Measurements from ENCODE around the gene NUDT1.

NUDT1 gene

DNA sequence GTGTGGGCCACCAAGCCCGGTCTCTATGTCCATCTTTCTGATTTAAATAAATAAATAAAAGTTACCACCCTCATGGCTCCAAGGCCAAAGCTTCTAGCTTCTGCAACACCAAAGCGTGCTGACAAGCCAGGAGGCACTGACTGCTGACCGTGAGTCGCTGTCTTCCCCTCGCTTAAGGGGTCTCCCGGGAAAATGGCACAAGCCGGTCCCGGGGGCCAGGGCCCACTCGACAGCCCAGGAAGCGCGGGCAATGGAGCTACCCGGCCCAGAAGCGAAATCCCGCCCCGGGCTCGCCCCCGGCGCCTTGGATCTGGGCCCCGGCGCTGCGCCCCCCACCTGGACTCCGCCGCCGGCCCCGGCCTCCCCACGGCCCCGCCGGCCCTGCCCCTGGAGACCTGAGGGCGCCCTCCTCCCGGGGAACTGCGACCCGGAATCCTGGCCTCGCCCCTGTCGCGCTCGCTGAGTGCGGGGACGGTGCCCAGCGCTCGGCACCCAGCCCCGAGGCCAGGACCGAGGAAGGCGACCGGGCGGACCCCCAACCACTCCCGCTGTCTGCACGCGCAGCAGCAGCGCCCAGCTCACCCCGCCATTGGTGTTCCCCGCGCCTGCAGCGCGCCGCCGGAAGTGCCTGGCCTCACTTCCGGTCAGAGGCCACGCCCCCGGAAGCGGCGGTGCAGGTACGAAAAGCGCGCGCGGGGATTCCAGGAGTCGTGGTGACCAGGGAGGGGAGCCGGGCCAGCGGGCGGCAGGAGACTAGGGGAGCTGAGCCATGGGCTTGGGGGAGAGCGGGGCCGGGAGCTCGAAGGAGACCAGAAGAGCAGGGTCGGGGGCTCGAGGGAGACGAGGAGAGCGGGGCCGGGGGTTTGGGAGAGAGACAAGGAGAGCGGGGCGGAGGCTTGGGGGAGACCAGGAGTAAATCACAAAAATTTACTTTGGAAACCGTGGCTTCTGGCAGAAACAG, at the start of gene NUDT1, which contains the start of gene MRM2:
TSS of gene NUDT1 (plus strand) at position 647 of the 961 bp plus-strand sequence. CDS start 2,349 bp downstream, outside the sequence.
TSS of gene MRM2 (minus strand) at position 626 of the 961 bp plus-strand sequence. CDS start at position 590, 36 bp downstream.
- Histone ChIP-seq H3K27me3 (ENCODE audit: insufficient read depth, low read depth) (no peaks in the 10 kb centered on the region), H3K36me3 (ENCODE audit: insufficient read depth) (peaks cover 3% of the 10 kb centered on the region; the same call in 1 of the 2 replicates), H3K4me1 (ENCODE audit: low read depth, poor library complexity, severe bottlenecking) (peaks cover 21% of the 10 kb centered on the region)

DNA sequence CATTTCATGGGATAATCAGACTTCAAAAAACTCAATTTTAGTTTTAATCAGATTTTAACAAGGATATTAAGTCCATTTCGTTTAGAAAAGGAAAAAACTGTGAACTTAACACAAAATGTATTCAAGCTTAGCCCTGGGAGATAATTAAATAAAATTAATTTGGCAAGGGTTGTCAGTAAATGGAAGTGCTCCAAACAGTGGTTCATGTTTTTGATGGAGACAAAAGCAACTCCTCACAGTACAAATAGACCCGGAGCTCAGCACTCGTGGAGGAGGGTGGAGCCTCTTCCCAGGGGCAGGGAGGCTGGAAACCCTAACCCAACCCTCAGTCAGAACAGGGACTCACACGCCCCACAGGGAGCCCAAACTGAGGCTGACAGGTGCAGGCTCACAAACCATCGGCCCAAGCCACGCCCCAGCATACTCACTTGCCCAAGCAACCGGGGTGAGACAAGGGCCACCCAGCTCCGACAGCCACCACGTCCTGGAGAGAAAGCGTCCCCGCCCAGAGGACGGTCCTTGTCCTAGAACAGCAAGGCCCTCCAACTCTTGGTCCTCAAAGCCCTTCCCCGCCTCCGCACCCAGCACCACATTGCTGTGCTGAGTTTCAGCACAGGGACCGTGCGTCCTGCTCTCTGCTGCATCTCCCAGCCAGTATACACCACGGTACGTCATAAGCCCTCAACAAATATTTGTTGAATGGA, 49.0 kb upstream of the NUDT1 start:
- H4K20me1 ChIP-seq (ENCODE audit: insufficient read depth), result no peaks in the 10 kb centered on the region
- no peak overlapping the region for H2AFZ ChIP-seq (ENCODE audit: low read depth)
- no peaks in the 10 kb centered on the region for H3K36me3 ChIP-seq (ENCODE audit: insufficient read depth)
- no peak overlapping the region for H3K27ac ChIP-seq
- H3K9ac ChIP-seq, result no peak overlapping the region
- TF ChIP-seq, protein P1, sequence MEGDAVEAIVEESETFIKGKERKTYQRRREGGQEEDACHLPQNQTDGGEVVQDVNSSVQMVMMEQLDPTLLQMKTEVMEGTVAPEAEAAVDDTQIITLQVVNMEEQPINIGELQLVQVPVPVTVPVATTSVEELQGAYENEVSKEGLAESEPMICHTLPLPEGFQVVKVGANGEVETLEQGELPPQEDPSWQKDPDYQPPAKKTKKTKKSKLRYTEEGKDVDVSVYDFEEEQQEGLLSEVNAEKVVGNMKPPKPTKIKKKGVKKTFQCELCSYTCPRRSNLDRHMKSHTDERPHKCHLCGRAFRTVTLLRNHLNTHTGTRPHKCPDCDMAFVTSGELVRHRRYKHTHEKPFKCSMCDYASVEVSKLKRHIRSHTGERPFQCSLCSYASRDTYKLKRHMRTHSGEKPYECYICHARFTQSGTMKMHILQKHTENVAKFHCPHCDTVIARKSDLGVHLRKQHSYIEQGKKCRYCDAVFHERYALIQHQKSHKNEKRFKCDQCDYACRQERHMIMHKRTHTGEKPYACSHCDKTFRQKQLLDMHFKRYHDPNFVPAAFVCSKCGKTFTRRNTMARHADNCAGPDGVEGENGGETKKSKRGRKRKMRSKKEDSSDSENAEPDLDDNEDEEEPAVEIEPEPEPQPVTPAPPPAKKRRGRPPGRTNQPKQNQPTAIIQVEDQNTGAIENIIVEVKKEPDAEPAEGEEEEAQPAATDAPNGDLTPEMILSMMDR (conservative IDR thresholded peaks at IDR 0.05; ENCODE audit: low read depth, low read length), result no peak
- no peaks in the 10 kb centered on the region for H3K4me1 ChIP-seq (ENCODE audit: low read depth, poor library complexity, severe bottlenecking)
- no peaks in the 10 kb centered on the region for H3K79me2 ChIP-seq (ENCODE audit: insufficient read depth, low read depth)
- H3K4me3 ChIP-seq (IDR thresholded peaks at IDR 0.05; ENCODE audit: insufficient read depth, low read depth, low read length), result no peak overlapping the region
- no peak overlapping the region for H3K4me2 ChIP-seq
- no peaks in the 10 kb centered on the region for H3K27me3 ChIP-seq (ENCODE audit: insufficient read depth, low read depth)

More for the DNA sequence above, at the start of gene NUDT1, which contains the start of gene MRM2:
- H2AFZ ChIP-seq (ENCODE audit: low read depth), result peak within 1 kb of the TSS; percentile 90
- H3K4me2 ChIP-seq, result peak within 1 kb of the TSS; percentile 84
- no peaks in the 10 kb centered on the region for H4K20me1 ChIP-seq (ENCODE audit: insufficient read depth)
- TF ChIP-seq, protein P1 (conservative IDR thresholded peaks at IDR 0.05; ENCODE audit: low read depth, low read length), result no peak
- H3K27ac ChIP-seq, result peak within 1 kb of the TSS; percentile 42
- H3K79me2 ChIP-seq (ENCODE audit: insufficient read depth, low read depth), result peaks cover 27% of the 10 kb centered on the region
- peak within 1 kb of the TSS; percentile 41 for H3K4me3 ChIP-seq (IDR thresholded peaks at IDR 0.05; ENCODE audit: insufficient read depth, low read depth, low read length)
- peak within 1 kb of the TSS; percentile 87 for H3K9ac ChIP-seq

DNA sequence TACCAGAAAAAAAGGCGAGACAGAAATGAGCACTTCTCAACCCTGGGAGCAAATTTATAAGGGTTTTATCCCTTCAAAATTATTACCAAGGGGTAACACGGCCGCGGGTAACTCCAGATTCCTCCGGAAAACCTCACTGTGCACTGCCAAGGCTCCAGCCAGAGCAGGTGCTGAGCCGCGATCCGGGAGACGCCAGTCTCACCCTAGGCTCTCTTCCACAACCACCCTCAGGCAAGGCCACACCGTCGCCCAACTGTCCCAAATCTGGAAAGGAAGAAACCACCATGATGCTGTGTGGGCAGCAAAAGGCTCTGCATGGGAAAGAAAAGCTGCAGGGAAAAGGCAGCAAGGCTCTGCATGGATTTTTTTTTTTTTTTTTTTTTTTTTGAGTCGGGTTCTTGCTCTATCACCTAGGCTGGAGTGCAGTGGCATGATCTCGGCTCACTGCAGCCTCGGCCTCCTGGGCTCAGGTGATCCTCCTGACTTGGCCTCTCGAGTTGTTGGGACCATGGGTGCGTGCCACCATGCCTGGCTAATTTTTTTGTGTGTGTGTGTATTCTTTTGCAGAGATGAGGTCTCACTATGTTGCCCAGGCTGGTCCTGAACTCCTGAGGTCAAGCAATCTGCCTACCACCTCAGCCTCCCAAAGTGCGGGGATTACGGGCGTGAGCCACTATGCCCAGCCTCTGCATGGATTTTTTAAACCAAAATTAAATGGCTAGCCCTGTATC, 48.3 kb upstream of the NUDT1 start:
- Histone ChIP-seq H3K4me2 (no peak overlapping the region), H3K27ac (no peak overlapping the region), H2AFZ (ENCODE audit: low read depth) (no peak overlapping the region), H3K36me3 (ENCODE audit: insufficient read depth) (no peaks in the 10 kb centered on the region), H3K9ac (no peak overlapping the region), H3K4me3 (IDR thresholded peaks at IDR 0.05; ENCODE audit: insufficient read depth, low read depth, low read length) (no peak overlapping the region), H3K27me3 (ENCODE audit: insufficient read depth, low read depth) (no peaks in the 10 kb centered on the region), H4K20me1 (ENCODE audit: insufficient read depth) (no peaks in the 10 kb centered on the region), H3K79me2 (ENCODE audit: insufficient read depth, low read depth) (no peaks in the 10 kb centered on the region), H3K4me1 (ENCODE audit: low read depth, poor library complexity, severe bottlenecking) (no peaks in the 10 kb centered on the region)
- TF ChIP-seq, protein P1 (conservative IDR thresholded peaks at IDR 0.05; ENCODE audit: low read depth, low read length), result no peak
